ENCODE results near the gene PTCH1.

The PTCH1 gene

DNA sequence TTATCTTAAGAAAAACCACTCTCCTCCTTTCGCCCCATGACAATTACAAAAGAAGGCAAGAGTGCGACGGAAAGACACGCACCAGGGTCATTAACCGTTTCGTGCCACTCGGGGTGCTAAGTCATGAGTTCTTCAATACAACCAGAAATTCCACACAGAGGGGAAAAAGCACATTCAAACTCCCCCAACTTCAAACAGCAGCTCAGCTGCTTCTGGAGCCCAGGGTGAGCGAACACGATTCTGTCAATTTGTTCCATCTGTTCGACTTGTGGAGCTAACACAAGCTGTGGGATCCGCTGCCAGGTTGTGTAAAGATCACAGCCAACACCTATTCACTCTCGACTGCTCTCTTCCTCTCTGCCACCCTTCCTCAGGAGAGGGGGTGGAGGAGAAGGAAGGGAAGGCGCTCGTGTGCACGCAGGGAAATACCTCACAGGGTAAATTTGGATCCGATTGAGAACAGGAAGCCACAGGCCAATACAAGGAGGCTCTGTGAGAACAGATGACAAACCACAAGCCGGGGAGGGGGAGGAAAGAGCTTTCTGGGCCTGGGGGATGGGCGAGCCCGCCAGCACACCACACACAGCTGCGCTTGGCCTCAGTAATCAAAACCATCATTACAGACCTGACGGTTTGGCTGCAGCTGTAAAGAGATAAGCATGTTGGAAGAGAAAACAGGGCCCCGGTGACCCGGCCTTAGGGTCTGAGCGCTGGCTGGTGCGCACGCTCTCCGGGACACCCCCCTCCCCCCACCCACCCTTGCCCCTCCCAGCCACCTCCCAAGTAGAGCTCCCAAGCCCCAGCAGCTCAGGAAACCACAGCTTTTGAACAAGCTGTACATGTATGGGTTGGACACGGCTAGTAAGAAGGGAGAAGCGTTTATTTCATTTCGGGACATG, 54.3 kb downstream of the PTCH1 start:
- DNase-seq (ENCODE audit: low spot score) = no peak

DNA sequence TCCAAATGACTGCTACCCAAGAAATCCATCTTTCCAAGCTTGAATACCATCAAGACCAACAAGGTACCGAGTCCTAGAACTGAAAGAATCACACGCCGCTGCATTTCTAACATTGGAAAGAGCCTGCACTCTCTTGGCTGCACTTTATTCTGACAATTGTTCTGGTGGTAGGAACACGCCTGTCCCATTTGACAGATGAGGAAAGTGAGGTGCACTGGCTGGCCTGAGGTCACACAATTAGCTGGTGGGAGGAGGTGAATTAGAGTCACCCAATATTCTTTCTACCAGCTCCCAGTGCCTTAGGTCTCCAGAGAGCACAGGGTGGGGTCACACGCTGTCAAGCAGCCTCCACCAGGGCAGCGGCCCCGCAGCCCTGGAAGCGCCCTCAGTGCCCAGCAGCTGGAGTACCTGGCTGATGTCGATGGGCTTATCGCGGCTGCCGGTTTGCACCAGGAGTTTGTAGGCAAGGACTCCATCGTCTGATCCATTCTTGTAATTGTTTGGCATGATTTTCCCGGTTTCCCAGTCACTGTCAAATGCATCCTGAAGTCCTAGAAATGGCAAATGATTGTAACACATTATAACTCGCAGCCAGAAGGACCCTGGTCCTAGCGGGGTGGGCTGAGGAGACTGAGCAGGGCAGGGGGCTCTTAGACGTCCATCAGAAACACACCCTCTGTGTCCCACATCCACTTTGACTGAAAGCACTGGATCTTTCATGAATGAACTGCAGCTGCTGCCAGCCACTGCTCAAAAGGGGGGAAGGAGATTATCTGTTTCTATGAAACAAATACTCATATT, 55.1 kb downstream of the PTCH1 start:
- no peak for DNase-seq (ENCODE audit: low spot score)

DNA sequence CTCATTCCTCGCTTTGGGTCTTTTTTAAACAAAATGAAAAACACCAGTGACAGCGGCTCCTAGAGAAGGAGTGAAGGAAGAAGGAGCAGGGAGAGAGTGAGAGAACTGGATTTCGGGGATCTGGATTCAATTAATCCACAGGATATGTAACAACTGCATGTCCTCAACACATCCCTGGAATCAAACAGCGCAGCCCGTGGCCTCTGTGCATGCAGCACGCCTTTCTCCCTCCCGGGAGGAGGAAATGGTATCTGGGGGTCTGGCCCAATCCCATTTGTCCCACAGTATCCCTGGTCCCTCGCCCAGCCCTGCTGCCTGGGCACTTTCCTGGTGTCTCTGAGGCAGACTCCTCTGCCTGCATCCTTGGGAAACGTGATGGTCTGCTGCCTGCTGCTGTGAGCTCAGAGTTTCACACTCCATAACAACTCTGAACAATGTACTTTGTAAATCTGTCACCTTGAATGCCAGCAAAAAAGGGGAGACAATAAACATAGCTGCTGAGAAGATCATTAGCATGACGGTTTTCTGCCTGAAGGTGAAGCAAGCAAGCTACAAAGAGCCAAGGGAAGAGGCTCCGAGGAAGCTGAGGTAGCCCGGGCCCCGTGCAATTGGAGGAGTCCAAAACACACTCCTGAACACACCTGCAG, 56.1 kb downstream of the PTCH1 start:
- no peak for DNase-seq (ENCODE audit: low spot score)

DNA sequence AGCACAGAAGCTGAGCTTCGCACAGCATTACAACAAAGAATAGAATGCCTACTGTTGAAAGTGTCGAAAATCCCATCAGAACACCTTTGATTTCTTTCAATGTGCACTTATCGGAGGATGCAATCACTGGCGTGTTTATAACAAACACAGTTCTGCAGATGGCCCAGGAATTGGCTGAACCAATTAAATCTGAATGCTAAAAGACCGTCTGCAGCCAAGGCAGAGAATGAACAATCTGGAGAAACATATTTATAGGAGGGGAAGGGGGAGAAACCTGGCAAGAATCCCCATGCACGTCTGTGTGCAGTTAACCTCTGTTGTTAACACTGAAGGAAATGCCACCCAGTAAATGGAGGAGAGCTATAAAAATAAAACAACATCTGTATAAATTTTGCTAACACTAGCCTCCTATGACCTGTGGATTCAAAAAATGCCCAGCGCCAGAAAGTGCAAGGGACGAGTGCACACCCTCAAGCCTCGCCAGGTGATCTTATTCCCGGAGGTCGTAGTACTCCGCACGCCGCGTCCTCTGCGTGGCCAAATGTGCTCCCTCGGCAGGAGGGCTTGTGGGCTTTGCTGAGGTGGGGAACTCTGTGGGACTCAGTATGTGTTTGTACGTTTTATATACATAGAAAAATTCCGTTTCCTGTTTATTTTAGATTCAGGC, 56.8 kb downstream of the PTCH1 start:
- DNase-seq (ENCODE audit: low spot score) = no peak

DNA sequence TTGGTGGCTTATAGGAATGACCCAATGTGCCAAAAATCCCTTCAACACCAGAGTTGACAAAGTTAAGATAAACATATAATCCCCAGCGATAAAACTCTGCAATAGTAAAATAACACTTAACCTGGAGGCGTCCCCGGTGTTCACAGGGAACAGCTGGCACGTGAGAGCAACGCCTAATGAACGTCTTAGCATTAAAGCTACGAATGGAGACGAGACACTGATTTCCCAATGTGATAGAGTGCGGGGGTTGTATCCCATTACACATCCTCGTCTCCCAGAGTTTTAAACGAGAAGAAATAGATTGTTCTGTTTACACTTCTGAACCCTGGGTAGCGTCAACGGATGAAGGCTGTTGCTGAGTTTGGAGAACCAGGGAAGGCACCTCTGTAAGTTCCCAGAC, 57.6 kb downstream of the PTCH1 start:
- DNase-seq (ENCODE audit: low spot score) = no peak

DNA sequence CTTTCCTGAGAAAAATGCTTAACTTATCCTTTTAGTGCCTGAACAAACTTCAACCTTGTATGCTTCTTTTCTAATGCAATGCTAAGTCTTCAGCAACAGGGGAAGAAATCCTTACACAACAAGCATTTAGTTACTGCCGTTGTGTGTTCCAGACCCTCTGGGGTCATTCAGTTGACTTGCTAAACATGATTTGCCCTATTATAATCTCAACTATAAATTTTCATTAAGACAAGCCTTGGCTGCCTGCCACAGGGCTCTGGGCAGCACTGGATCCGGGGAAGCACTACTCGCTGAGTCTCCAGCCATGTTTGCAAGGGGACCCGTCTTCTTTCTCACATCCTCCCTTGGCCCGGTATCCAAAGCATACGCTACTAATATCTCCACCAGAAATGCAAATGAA, 58.1 kb downstream of the PTCH1 start:
- DNase-seq (ENCODE audit: low spot score) = no peak

DNA sequence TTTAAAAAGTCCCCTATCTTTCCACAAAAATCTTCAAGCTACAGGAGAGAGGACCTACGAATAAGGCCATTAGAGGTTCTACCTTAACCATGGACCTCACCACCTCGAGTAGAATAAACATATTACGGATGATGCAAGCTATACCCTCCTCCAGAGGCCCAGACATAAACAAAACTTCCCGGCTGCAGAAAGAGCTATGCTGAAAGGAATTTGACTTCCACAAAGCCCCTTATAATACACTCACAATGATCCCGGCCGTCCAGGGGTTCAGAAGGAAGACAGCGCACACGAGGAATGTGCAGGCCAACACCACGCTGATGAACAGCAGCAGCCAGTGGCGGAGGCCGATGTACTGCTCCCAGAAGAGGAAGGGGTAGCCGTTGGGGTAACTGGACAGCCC, 59.0 kb downstream of the PTCH1 start:
- no peak for DNase-seq (ENCODE audit: low spot score)

DNA sequence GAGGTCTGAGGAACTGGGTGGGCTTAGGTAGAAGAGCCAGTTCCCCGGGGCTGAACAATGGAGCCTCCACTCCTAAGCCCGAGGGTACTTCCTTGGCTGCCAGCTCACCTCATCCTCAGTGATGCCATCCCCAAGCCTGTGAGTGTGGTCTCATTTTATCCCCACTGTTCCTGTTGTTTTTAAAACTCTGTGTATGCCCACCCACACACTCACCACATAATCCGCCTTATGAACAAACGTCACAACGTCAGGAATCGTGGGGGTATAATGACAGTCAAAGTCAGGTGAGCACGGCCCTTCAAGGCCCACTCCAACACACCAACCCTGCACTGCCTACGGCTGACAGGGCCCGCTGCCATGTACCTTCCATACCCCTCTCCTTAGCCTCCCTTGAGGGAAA, 61.1 kb downstream of the PTCH1 start:
- no peak for DNase-seq (ENCODE audit: low spot score)

DNA sequence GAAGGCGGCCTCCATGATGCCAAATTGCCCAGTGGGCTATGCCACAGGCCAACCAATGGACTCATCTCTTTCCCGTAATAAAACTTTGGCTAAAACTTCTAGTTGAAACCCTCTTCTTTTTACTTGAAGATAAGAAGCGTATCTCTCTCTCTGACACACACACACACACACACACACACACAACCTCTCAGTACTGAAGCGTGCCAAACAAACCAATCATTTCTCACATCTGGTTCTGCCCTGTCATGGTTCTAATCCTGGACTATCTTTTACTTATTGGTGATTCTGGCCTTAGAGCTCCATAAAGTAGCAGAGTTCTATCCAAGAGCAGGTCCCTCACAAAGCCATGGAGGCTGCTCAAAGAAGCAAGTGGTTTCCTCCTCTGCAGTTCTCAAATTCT, 64.6 kb downstream of the PTCH1 start:
- DNase-seq (ENCODE audit: low spot score) = no peak

DNA sequence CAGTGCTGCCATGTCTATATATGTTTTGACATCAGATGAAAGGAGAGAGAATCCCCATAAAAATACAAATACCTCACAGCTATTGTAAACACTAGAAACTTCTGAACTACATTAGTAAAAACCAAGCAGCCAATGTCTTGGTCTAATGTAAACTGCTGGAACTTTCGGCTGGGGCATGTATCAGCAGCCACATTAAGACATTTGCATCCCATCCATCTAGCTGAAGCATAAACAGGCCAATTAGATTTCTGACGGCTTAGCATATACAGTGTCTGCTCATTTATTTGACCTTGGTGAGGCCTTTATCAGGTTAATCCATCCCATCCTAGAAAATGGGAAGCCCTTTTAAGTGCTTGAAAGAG, 65.7 kb downstream of the PTCH1 start:
- no peak for DNase-seq (ENCODE audit: low spot score)

DNA sequence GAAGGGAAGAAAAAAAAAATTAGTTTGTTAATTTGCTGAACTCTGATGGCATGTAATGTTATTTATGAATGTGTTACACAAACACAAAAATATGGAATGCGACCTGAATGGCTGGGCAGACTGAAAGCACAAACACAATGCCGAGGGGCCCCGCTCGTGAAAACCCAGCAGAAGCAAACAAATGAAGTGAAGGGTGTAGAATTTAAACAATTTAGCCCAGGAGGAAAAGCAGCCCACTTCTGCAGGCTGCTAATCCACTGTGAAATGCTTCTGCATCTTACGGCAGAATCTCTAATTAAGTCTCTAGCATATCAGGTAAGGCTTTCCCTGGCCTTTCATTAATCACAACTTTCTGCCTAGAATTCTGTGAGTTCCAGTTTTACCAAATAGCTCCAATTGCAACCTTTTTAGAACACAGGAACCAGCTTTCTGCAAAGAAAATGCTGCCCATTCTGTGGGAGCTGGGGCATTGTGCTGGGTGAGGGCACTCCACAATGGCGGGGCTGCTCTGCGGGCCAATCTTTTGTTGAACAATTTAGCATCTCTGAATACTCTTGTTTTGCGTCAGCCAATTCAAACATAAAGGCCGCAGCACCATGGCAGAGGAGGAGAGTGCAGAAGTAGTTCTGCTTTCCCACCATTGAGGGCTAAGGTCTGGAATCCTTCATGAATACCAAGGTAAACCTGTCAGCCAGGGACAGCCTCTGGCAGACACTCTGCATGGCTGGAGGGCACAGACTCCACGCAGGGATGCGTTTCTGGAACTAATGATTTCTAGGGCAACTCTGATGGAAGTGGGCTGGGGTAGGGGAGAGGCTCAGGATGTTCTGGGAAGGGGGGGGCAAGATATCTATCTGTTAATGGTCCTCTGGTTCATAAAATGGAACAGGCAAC, 66.4 kb downstream of the PTCH1 start:
- DNase-seq (ENCODE audit: low spot score) = no peak

DNA sequence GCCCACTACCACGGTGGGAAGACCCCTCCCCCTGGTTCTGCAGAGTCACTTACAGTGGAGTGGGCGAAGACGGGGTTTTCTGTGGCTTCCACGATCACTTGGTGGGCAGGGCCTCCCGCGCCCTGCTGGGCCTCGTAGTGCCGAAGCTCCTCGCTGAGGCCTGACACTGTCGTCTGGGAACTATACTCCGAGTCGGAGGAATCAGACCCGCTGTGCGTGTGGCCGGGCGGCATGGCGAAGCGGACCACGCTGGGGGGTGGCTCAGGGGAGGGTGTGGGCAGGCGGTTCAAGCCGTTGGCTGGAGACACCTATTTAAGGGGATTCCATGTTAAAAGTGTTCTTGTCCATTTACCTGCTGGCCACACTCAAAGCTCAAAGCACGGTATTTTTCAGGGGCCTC, 67.8 kb downstream of the PTCH1 start:
- DNase-seq (ENCODE audit: low spot score) = no peak

DNA sequence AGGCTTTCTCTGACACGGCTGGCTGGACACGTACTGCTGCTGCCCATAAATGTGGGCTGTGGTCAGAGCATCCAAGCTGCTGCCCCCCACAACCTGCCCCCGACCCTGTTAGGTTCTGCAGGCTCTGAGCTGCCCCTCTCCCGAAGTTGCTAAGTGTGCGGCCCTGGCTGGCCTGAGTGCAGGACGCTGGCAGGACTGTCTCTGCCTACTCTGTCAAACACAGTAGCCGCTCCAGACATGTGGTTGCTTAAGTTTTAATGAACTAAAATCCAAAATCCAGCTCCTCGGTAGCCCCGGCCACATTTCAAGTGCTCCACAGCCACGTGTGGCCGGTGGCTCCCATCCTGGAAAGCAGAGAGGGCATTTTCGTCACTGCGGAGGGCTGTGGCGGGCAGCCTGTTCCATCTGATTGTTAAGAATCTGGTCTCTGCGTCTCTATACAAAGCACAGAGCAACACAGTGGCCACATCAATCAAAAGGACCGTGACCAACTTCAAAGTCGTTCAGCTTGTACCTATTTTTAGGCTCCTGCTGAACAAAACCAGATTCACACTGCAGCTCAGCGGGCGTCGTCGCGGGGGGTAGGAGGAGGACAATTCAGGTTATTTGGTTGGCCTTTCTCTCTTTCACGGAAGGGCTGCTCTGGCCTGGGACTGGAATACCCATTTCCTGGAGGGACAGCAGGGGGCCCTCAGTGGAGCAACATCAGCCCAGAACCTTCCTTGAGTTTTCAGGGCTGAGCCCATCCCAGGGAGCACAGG, 68.9 kb downstream of the PTCH1 start:
- no peak for DNase-seq (ENCODE audit: low spot score)

DNA sequence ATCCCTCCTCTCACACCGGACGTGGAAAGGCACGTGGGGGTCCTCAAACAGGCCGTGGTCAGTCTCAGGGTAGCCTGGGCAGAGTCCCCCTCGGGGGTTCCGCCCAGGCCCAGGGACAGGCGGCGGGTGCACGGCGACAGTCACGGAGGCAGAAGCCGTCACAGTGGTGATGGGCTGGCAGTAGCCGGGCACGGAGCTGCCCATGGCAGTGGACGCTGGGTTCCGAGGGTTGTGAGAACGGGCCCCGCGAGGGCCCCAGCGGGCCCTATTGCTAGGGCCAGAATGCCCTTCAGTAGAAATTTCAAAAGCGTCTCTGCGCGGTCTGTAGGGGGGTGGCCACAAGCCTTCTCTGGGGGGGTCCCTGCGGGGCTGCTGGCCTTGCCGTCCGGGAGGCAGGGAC, 69.8 kb downstream of the PTCH1 start:
- DNase-seq (ENCODE audit: low spot score) = no peak

DNA sequence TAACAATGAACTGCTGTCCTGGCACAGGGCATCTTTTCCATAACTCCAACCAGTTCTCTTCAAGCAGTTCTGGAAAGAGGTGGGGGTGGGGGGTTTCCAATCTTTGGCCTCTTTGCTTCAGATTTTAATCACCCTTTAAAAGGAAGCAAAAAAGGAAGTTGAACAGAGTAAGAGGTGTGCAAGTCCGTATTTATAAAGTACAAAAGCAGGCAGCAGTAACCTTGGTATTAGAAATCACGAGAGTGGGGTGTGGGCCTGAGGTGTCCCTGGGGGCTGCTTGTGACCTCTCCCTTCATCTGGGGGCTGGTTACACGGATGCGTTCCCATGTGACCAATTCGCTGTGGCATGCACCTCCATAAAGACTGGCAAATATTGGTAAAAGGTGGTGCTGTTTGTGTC, 70.5 kb downstream of the PTCH1 start:
- DNase-seq (ENCODE audit: low spot score) = no peak

DNA sequence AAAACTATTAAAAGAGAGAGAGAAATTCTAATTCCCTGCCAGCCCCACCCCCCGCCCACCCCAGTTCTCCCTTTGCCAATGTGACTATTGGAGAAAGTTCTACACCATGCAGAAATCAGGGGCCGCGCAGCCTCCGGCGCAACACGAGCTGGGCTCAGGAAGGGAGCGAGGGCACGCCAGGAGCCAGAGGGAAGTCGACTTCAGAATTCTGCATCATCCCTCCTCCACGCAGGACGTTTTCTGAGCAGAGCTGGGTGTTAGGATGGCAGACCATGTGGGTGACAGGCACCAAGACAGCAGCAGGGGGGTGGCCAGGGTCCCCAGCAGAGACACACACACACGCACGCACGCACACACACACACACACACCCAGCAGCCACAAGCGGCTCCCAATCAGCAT, 72.6 kb downstream of the PTCH1 start:
- no peak for DNase-seq (ENCODE audit: low spot score)

DNA sequence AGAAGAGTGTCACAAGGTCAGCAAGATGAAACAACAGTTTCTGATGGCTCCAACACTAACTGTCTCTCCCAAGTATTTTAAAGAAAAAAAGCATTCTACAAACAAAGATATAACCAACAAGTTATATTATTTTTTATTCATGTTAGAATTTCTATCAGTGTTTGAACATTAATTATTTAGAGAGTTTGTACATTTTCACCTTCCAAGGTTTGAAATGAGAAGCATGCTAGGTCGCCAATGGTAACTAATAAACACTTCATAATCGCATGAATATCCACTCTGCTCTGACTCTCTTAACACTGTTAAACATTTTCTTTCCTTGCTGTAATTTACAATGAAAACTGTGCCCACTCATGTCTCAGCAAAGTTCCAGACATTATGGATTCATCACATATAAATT, 73.5 kb downstream of the PTCH1 start:
- DNase-seq (ENCODE audit: low spot score) = no peak

DNA sequence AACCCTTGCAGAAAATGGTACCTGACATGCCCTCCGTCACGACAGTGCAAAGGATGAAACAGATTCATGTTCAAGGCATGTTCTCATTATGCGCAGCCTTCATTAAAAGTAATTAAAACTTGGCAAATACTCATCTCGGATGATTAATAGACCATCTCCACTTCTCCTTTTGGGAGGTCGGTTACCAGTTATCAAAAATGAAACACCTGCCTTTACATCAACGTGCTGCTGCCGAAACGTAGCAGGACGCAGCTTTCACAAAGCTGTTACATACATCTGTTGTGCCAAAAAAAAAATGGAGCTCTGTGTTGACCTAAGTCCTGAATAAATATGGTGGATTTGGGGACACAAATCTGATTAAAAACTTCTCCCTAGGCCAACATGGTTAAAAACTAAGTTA, 75.7 kb downstream of the PTCH1 start:
- DNase-seq (ENCODE audit: low spot score) = no peak

DNA sequence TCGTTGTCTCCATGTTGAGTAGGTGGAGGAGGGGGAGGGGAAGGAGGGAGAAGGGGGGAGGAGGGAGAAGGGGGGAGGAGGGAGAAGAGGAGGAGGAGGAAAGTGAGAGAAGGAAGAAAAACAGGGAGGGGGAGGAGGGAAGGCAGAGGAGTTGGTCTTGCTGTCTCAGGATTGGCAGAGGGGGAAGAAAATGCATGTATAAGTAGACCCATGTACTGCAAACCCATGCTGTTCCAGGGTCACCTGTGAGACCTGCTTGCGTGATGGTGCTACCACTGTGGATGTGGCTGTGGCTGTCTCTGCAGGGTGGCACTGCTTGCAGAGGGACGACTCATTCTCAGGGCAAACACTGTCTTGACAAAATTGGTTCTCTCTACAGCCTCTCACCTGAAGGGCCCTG, 76.3 kb downstream of the PTCH1 start:
- DNase-seq (ENCODE audit: low spot score) = no peak

DNA sequence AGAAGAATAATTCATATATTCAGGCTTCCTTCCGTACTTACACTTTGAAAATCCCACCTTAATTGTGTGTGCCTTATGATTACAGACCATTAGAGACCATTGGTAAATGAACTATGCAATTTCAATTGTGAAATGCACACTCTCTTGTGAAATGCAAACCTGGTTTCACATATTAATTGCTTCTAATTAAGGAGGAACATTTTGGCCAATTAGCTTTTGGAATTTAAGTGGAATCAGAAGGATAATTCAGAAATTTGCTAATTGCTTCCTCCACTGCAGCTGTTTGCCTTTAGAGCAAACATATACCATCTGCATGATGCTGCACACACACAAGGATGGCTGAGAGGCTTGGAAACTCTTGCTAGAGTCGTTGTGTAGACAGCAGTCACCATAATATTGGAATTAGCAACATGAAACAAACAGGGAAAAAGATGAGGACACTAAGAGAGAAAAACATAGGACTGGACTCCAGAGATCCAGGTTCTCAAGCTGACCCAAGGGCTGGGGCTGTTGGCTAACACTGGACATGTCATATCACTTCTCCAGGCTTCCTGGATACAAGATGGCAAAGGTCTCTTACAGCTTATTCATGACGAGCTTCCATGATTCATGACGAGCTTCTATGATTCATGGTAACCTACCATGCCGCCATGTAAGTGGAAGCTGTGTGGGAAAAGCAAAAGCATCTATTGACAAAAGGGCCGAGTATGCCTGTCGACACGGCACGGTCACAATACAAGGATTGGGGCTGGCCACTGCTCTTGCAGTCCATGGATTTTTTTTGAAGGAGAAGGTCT, 78.0 kb downstream of the PTCH1 start:
- DNase-seq (ENCODE audit: low spot score) = no peak
